IMR-90 (cell line): ENCODE measurements around the gene STRIP1. TPM values are rescaled to one million over a fixed set of nuclear protein-coding genes. Genes with fewer than 3 reads are reported as not detected.

Source experiments
- ATAC-seq: fragments of 200-7000 bp; cut with Tn5 transposase; 2 replicates; pipeline ENCODE4 v1.9.1; 2020; ENCODE audit warnings: low read depth, mild to moderate bottlenecking, moderate library complexity
- BruUV-seq: library from RNA; stranded (reverse); fragments of 400-500 nt; replicated peaks from 2 replicates; lab custom pipeline; 2021; lab: Mats Ljungman, UMichigan
- CTCF ChIA-PET: fragments of 300-600 bp; formaldehyde crosslinking; extraction: SDS; loops from one replicate; lab custom pipeline; 2021; ENCODE audit warnings: antibody characterized with exemption; lab: Yijun Ruan, JAX
- POLR2A ChIA-PET: fragments of 300-600 bp; sonication (Branson Sonifier 250); formaldehyde crosslinking; loops from one replicate; lab custom pipeline; 2022; ENCODE audit warnings: antibody characterized with exemption; ENCODE audit not compliant: unreplicated experiment; lab: Charles Lee
- DNase-seq: peaks from one replicate; pipeline ENCODE4 v3.0.0; 2013
- H2AFZ ChIP-seq: replicated peaks from 2 replicates; pipeline ENCODE3; 2013; ENCODE audit warnings: low read length, mild to moderate bottlenecking; ENCODE audit not compliant: poor library complexity
- H2AK5ac ChIP-seq: 2 replicates; pipeline ENCODE4 v1.6.1; 2013; ENCODE audit warnings: low read depth, low read length, inconsistent platforms
- H2AK9ac ChIP-seq: replicated peaks from 2 replicates; pipeline ENCODE3; 2013; ENCODE audit warnings: mild to moderate bottlenecking, low read depth, low read length, moderate library complexity; ENCODE audit not compliant: poor library complexity
- H2BK120ac ChIP-seq: 2 replicates; pipeline ENCODE4 v1.6.1; 2013; ENCODE audit warnings: low read depth, low read length, inconsistent platforms
- H2BK15ac ChIP-seq: 3 replicates; pipeline ENCODE4 v1.6.1; 2013; ENCODE audit warnings: low read depth, low read length, inconsistent platforms
- H2BK20ac ChIP-seq: 2 replicates; pipeline ENCODE4 v1.6.1; 2013; ENCODE audit warnings: low read depth, mild to moderate bottlenecking, inconsistent platforms, low read length, moderate library complexity
- H2BK5ac ChIP-seq: 2 replicates; pipeline ENCODE4 v1.6.1; 2013; ENCODE audit warnings: mild to moderate bottlenecking, low read depth, low read length, inconsistent platforms; ENCODE audit not compliant: poor library complexity, severe bottlenecking
- H3K14ac ChIP-seq: replicated peaks from 2 replicates; pipeline ENCODE4 v1.6.1; 2013; ENCODE audit warnings: low read depth, low read length, inconsistent platforms
- H3K18ac ChIP-seq: 2 replicates; pipeline ENCODE4 v1.6.1; 2013; ENCODE audit warnings: low read depth, low read length, control low read depth
- H3K23ac ChIP-seq: 2 replicates; pipeline ENCODE4 v1.6.1; 2013; ENCODE audit warnings: low read depth, low read length, inconsistent platforms
- H3K27ac ChIP-seq: 2 replicates; pipeline ENCODE4 v1.5.1; 2013; ENCODE audit warnings: mild to moderate bottlenecking, control low read depth, low read length; ENCODE audit not compliant: insufficient read depth
- H3K27me3 ChIP-seq: 2 replicates; pipeline ENCODE4 v1.6.1; 2013; ENCODE audit warnings: low read length; ENCODE audit not compliant: control insufficient read depth, insufficient read depth
- H3K36me3 ChIP-seq: 2 replicates; pipeline ENCODE4 v1.6.1; 2013; ENCODE audit warnings: low read length, mixed read lengths; ENCODE audit not compliant: control insufficient read depth, insufficient read depth
- H3K4ac ChIP-seq: 2 replicates; pipeline ENCODE4 v1.6.1; 2013; ENCODE audit warnings: low read depth, low read length, inconsistent platforms
- H3K4me1 ChIP-seq: 2 replicates; pipeline ENCODE4 v1.6.1; 2013; ENCODE audit warnings: low read length, mixed read lengths; ENCODE audit not compliant: control insufficient read depth, insufficient read depth
- H3K4me2 ChIP-seq: 2 replicates; pipeline ENCODE4 v1.6.1; 2013; ENCODE audit warnings: low read depth, mild to moderate bottlenecking, control low read depth, low read length, moderate library complexity
- H3K4me3 ChIP-seq: 2 replicates; pipeline ENCODE4 v1.5.1; 2013; ENCODE audit warnings: low read depth, mild to moderate bottlenecking, control low read depth, low read length, moderate library complexity; ENCODE audit not compliant: insufficient read depth
- H3K56ac ChIP-seq: 2 replicates; pipeline ENCODE4 v1.6.1; 2013; ENCODE audit warnings: low read length, inconsistent platforms; ENCODE audit not compliant: insufficient read depth; ENCODE audit errors: extremely low read depth
- H3K79me1 ChIP-seq, 2 experiments: 2 replicates each; pipeline ENCODE4 v1.6.1; 2013; ENCODE audit warnings: low read length in 2 of 2, inconsistent platforms in 1 of 2, low read depth in 1 of 2
- H3K9ac ChIP-seq: 2 replicates; pipeline ENCODE4 v1.6.1; 2013; ENCODE audit warnings: low read depth, low read length, control low read depth
- H3K9me1 ChIP-seq: 2 replicates; pipeline ENCODE4 v1.6.1; 2013; ENCODE audit warnings: low read length, inconsistent platforms; ENCODE audit not compliant: insufficient read depth
- H3K9me3 ChIP-seq: 2 replicates; pipeline ENCODE4 v1.6.1; 2013; ENCODE audit warnings: low read length; ENCODE audit not compliant: control insufficient read depth, insufficient read depth
- H4K20me1 ChIP-seq: 2 replicates; pipeline ENCODE4 v1.6.1; 2013; ENCODE audit warnings: low read length, inconsistent platforms; ENCODE audit not compliant: insufficient read depth
- H4K5ac ChIP-seq: 2 replicates; pipeline ENCODE4 v1.6.1; 2013; ENCODE audit warnings: mild to moderate bottlenecking, low read depth, low read length, control low read depth
- H4K8ac ChIP-seq, 2 experiments: 2 replicates each; pipeline ENCODE4 v1.6.1; 2013; ENCODE audit warnings: low read depth in 2 of 2, low read length in 2 of 2, control low read depth in 1 of 2, inconsistent platforms in 1 of 2
- H4K91ac ChIP-seq: 2 replicates; pipeline ENCODE4 v1.6.1; 2013; ENCODE audit warnings: low read depth, low read length, inconsistent platforms; ENCODE audit not compliant: insufficient read depth
- BHLHE40 ChIP-seq: fragments of 150-350 bp; IDR thresholded peaks from 2 replicates; pipeline ENCODE4 v1.6.1; 2016; ENCODE audit warnings: mild to moderate bottlenecking, low read depth, low read length
- MAFK ChIP-seq: IDR thresholded peaks from 2 replicates; pipeline ENCODE4 v1.6.1; 2012; ENCODE audit warnings: low read depth, low read length, improper control_type of control experiment
- RFX5 ChIP-seq: IDR thresholded peaks from 2 replicates; pipeline ENCODE4 v1.8.0; 2012; ENCODE audit warnings: low read depth, mild to moderate bottlenecking, low read length, moderate library complexity
- SMC3 ChIP-seq: fragments of 150-350 bp; IDR thresholded peaks from 2 replicates; pipeline ENCODE4 v1.6.1; 2016; ENCODE audit warnings: low read depth, mild to moderate bottlenecking, antibody characterized with exemption, low read length, moderate library complexity
- WGBS, 2 experiments: methylation state at CpG; one replicate each; pipeline versions ENCODE4 v1.1.5 to v1.1.7; 2013; ENCODE audit warnings: missing lambda C conversion rate in 2 of 2; ENCODE audit not compliant: insufficient read length in 1 of 2; ENCODE audit errors: extremely low coverage in 2 of 2; 5-methylcytosine and 5-hydroxymethylcytosine counted together
- dilution Hi-C: fragments of 300-500 bp; cut with HindIII; formaldehyde crosslinking; loops from one replicate; pipeline ENCODE4 v1.14.3; 2018; ENCODE audit warnings: low sequenced_read_pairs; ENCODE audit not compliant: unreplicated experiment
- in situ Hi-C: fragments of 300-500 bp; cut with MboI; formaldehyde crosslinking; loops from 3 replicates; pipeline ENCODE4 v1.14.3; 2019; ENCODE audit warnings: low sequenced_read_pairs, inconsistent platforms, mixed read lengths
- intact Hi-C: fragments of 100-400 bp; cut with micrococcal nuclease; formaldehyde crosslinking; loops from 2 replicates; pipeline ENCODE4 v1.10.0; 2022
- polyA plus RNA-seq, 3 experiments: library from polyadenylated mRNA; depleted of rRNA; stranded (reverse); fragments of >200 nt; gene quantifications; 2 replicates each; pipeline ENCODE4 v1.2.3, GENCODE V29; 2012; ENCODE audit warnings: low replicate concordance in 1 of 3
- total RNA-seq: library from RNA; depleted of rRNA; stranded (reverse); fragments of >200 nt; gene quantifications from 2 replicates; pipeline ENCODE4 v1.2.3, GENCODE V29; 2012
- TF ChIP-seq, protein P1 (sequence below): fragments of 150-350 bp; IDR thresholded peaks from 2 replicates; pipeline ENCODE4 v1.6.1; 2017; ENCODE audit warnings: mild to moderate bottlenecking, antibody characterized with exemption, low read length, low read depth
- TF ChIP-seq, protein P2 (sequence below): fragments of 150-350 bp; IDR thresholded peaks from 2 replicates; pipeline ENCODE4 v1.6.1; 2016; ENCODE audit warnings: low read depth, mild to moderate bottlenecking, low read length, moderate library complexity, borderline replicate concordance

STRIP1 gene
- total and polyA plus RNA-seq, 2 of the 4 experiments (the other 2 are of a cell fraction), result 30.4 to 33.5 TPM

DNA sequence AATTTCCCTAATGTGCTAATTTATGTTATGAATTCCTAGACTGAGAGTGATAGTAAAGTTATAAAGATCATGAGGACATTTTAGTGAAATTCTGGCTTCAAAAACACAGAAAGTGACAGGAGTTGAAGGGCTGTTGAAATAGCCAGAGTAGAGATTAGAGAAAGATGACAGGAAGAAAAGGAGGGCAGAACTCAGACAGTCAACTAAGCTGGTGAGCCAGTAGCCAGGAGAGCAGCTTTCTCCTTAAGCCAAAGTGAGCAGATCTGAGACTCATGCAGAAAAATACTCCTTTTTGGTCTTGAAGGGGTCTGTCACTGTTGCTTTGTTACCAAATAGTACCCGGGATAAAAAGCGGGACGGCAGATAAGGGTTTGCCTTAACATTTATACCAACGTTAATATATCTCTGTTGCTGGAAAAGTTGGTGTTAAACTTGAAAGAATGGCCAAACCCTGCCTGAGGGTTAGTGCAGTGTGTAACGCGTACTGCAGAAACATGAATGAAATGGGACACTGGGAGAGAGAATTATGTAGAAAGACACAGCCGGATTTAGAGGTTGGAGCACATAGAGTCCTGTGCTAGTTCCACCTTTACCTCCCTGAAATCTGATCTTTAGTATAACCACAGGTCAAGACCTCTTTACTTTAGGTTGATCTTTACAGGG is 37.1 kb upstream of the STRIP1 start:
- Histone ChIP-seq H3K56ac (no peak overlapping the region), H3K36me3 (0 out of 2 replicates have a peak, but pooled peaks cover 3% of the 10 kb centered on the region), H2BK120ac (no peak overlapping the region), H2BK15ac (no peak overlapping the region), H3K4me2 (no peak overlapping the region), H3K18ac (no peak overlapping the region), H4K20me1 (peaks cover 49% of the 10 kb centered on the region), H3K27ac (no peak overlapping the region), H3K79me1 (peaks cover 35 to 80% of the 10 kb centered on the region in 2 experiments), H3K4me1 (peaks cover 6% of the 10 kb centered on the region), H3K27me3 (no peaks in the 10 kb centered on the region), H2BK20ac (no peak overlapping the region), H3K14ac (0 out of 2 replicates have a peak overlapping the region, but pooled peaks have one; percentile 34), H3K23ac (peak overlapping the region; percentile 64; the same call in 1 of the 2 replicates), H2AK5ac (no peak overlapping the region), H2BK5ac (no peak overlapping the region), H3K9me3 (no peaks in the 10 kb centered on the region), H2AK9ac (no peak overlapping the region), H3K4me3 (no peak overlapping the region), H4K8ac (no peak overlapping the region), H3K4ac (no peak overlapping the region), H3K9ac (no peak overlapping the region), H2AFZ (no peak overlapping the region), H3K9me1 (peaks cover 16% of the 10 kb centered on the region), H4K91ac (no peak overlapping the region), H4K5ac (no peak overlapping the region)
- intact Hi-C loops (no loop called here), in situ Hi-C loops (no loop called here), dilution Hi-C loops (no loop called here)
- no TSS peak for BruUV-seq
- DNase-seq (no peak), ATAC-seq (no peak)
- POLR2A ChIA-PET, result no interaction called here
- CTCF ChIA-PET, result interaction anchor here (0.7 to 2.4 kb wide), 2 partner anchors 13 kb away, joined by 3 to 10 read pairs; partner anchors contain the start of gene AHCYL1
- WGBS, 2 experiments, result no CpG with 5 or more reads among the region's 7 CpGs
- TF ChIP-seq MAFK, result no peak
- no peak for TF ChIP-seq RFX5
- TF ChIP-seq SMC3, result no peak
- no peak for TF ChIP-seq BHLHE40
- TF ChIP-seq, protein P1, sequence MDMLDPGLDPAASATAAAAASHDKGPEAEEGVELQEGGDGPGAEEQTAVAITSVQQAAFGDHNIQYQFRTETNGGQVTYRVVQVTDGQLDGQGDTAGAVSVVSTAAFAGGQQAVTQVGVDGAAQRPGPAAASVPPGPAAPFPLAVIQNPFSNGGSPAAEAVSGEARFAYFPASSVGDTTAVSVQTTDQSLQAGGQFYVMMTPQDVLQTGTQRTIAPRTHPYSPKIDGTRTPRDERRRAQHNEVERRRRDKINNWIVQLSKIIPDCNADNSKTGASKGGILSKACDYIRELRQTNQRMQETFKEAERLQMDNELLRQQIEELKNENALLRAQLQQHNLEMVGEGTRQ, result no peak
- TF ChIP-seq, protein P2, sequence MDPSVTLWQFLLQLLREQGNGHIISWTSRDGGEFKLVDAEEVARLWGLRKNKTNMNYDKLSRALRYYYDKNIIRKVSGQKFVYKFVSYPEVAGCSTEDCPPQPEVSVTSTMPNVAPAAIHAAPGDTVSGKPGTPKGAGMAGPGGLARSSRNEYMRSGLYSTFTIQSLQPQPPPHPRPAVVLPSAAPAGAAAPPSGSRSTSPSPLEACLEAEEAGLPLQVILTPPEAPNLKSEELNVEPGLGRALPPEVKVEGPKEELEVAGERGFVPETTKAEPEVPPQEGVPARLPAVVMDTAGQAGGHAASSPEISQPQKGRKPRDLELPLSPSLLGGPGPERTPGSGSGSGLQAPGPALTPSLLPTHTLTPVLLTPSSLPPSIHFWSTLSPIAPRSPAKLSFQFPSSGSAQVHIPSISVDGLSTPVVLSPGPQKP, result no peak
